Upper lobe of right lung (tissue), 1 donor: ENCODE data around the gene LRP1B. TPM values are rescaled to one million over a fixed set of nuclear protein-coding genes. Genes with fewer than 3 reads are reported as not detected.
A peak's percentile ranks its signal among the peaks of the same experiment; 100 is the strongest.

Experiments used
- ATAC-seq: fragments of 200-7000 bp; cut with Tn5 transposase; one replicate; pipeline ENCODE4 v1.9.1; 2020; ENCODE audit warnings: mild to moderate bottlenecking, moderate library complexity
- DNase-seq: peaks from one replicate; pipeline ENCODE4 v3.0.0-alpha.2; 2020
- H3K27ac ChIP-seq: fragments of 200-600 bp; one replicate; pipeline ENCODE4 v1.8.0; 2022
- H3K27me3 ChIP-seq: fragments of 200-600 bp; one replicate; pipeline ENCODE4 v1.8.0; 2022; ENCODE audit warnings: mild to moderate bottlenecking
- H3K36me3 ChIP-seq: fragments of 200-600 bp; one replicate; pipeline ENCODE4 v1.8.0; 2022
- H3K4me1 ChIP-seq: fragments of 200-600 bp; one replicate; pipeline ENCODE4 v1.8.0; 2022
- H3K4me3 ChIP-seq: fragments of 200-600 bp; one replicate; pipeline ENCODE4 v1.8.0; 2022; ENCODE audit warnings: mild to moderate bottlenecking
- H3K9me3 ChIP-seq: fragments of 200-600 bp; one replicate; pipeline ENCODE4 v1.8.0; 2022
- intact Hi-C: fragments of 100-400 bp; cut with DNase I; formaldehyde crosslinking; loops from one replicate; pipeline ENCODE4 v1.11.0; 2022
- total RNA-seq: library from RNA; stranded (reverse); fragmentation: NEBNext Ultra II Directional; extraction: Animal tissue kit (Norgen Biotek cat#: 25700); gene quantifications from one replicate; pipeline ENCODE4 v1.2.1, GENCODE V29; 2021
- TF ChIP-seq, protein P1 (sequence below): fragments of 200-600 bp; IDR thresholded peaks from one replicate; pipeline ENCODE4 v1.8.0; 2022; ENCODE audit warnings: antibody characterized with exemption
- donor health status: DM: no; HTN: yes; CAD: no; lungs with severe emphysema.

LRP1B gene
- total RNA-seq, 1 donor from 2014 or later = 0.12 TPM

DNA sequence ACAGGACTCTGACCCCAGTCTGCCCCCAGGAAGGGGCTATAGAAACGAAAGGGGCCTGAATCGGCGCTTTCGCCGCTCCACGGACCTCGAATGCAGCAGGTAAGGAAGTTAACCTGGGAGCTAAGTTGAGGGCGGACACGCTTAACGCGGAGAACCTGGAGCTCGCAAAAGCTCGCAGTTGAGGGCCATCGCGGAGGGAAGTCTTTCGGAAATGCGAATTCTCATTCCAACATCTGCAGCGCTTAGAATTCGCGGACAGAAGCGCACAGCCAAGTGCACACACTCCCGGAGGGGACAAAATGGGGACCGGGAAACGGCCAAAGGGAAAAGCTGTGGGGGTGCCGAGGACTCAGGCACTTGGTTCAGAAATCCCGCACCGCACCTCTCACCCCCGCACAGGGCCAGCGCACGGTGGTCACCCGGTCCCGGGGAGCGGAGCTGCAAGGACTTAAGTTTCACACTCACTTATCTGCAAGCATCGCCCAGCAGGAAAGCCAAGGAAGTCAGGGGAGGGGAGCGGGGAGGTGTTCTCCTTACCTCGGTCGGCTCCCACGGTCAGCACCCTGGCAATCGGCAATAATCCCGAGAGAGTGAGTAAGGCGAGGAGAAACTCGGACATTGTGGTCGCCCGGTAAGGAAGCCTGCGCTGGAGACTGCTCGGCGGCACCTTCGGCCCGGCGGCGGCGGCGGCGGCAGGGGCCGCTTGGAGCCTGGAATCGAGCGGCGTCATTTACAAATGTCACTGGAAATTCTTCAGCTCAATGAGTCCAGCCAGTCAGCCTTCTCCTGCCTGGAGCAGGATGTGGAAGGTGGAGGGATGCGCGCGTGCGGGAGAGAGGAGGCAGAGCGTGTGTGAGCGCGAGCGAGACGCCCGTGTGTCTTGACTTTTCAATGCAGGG, 456 bp downstream of the LRP1B start:
- H3K4me1 ChIP-seq = peaks cover 19% of the 10 kb centered on the region
- peak; percentile 82 for DNase-seq
- no peak overlapping the region for H3K27ac ChIP-seq
- no peaks in the 10 kb centered on the region for H3K9me3 ChIP-seq
- intact Hi-C loops = no loop called here
- no peaks in the 10 kb centered on the region for H3K36me3 ChIP-seq
- H3K4me3 ChIP-seq = peak overlapping the region; percentile 46
- TF ChIP-seq, protein P1, sequence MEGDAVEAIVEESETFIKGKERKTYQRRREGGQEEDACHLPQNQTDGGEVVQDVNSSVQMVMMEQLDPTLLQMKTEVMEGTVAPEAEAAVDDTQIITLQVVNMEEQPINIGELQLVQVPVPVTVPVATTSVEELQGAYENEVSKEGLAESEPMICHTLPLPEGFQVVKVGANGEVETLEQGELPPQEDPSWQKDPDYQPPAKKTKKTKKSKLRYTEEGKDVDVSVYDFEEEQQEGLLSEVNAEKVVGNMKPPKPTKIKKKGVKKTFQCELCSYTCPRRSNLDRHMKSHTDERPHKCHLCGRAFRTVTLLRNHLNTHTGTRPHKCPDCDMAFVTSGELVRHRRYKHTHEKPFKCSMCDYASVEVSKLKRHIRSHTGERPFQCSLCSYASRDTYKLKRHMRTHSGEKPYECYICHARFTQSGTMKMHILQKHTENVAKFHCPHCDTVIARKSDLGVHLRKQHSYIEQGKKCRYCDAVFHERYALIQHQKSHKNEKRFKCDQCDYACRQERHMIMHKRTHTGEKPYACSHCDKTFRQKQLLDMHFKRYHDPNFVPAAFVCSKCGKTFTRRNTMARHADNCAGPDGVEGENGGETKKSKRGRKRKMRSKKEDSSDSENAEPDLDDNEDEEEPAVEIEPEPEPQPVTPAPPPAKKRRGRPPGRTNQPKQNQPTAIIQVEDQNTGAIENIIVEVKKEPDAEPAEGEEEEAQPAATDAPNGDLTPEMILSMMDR = no peak
- peak; percentile 88 for ATAC-seq
- H3K27me3 ChIP-seq = peaks cover 35% of the 10 kb centered on the region

DNA sequence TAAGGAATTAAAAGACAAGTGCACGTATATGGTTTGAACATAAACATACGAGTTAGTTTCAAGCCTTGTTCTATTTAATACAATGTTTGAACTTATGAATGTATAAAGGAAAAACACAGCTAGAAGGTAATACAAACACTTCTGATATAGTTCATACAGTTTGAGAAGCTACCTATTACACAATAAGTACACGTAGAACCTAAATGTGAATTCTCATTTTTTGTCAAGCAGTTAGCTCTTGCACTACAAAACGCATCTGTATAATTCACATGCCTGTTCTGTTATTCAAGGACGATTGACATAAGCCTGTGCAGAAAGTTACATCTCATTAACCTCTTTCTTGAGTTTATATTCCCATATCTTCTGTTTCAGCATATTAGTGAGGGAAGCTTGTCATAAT, 2.7 kb downstream of the LRP1B start:
- intact Hi-C loops = no loop called here

DNA sequence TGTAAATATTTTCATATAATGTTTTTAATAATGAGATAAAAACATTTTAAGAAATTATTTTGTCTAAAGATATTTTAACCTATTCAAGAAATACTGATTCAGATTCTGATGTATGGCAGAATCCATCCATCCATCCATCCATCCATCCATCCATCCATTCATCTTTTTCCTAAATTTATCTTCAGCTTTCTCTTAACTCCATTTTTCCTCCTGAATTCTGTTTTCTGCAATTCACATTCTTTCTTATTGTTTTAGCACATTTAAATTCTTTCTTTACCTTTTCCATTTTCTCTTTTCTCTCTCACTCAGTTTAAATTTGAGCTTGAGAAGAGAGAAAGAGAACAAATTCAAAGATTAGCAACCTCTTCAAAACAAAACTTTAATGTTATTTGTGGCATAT, 3.6 kb downstream of the LRP1B start:
- Histone ChIP-seq H3K27me3 (peaks cover 28% of the 10 kb centered on the region), H3K4me1 (peaks cover 19% of the 10 kb centered on the region), H3K9me3 (no peaks in the 10 kb centered on the region), H3K36me3 (no peaks in the 10 kb centered on the region), H3K4me3 (no peak overlapping the region), H3K27ac (no peak overlapping the region)
- TF ChIP-seq, protein P1 = no peak
- intact Hi-C loops = no loop called here
- DNase-seq (no peak), ATAC-seq (no peak)

More for the DNA sequence above, 2.7 kb downstream of the LRP1B start:
- H3K27me3 ChIP-seq = peaks cover 28% of the 10 kb centered on the region
- TF ChIP-seq, protein P1 = no peak
- H3K36me3 ChIP-seq = no peaks in the 10 kb centered on the region
- no peak for ATAC-seq
- no peak overlapping the region for H3K27ac ChIP-seq
- no peaks in the 10 kb centered on the region for H3K9me3 ChIP-seq
- DNase-seq = no peak
- peaks cover 19% of the 10 kb centered on the region for H3K4me1 ChIP-seq
- no peak overlapping the region for H3K4me3 ChIP-seq

DNA sequence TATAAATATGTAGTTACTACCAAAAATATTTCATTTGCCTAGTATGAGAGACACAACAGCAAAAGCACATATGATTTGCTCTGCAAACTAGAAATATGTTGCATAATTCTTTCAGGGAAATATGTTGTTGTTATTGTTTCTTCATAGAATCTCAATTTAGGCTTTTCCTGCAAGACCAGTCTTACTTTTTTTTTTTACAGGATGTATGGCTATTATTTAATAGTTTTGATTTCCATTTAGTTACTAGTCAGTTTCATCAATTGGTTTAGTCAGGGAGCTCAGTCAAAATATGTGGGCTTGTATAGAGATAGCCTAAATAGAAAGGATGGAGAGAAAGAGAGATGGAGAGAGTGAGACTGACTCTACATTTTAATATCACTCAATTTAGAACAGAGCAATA, 6.1 kb downstream of the LRP1B start:
- no peak overlapping the region for H3K27ac ChIP-seq
- H3K9me3 ChIP-seq = no peaks in the 10 kb centered on the region
- TF ChIP-seq, protein P1 = no peak
- intact Hi-C loops = no loop called here
- H3K27me3 ChIP-seq = peaks cover 12% of the 10 kb centered on the region
- no peak for ATAC-seq
- no peak overlapping the region for H3K4me3 ChIP-seq
- H3K36me3 ChIP-seq = no peaks in the 10 kb centered on the region
- H3K4me1 ChIP-seq = peaks cover 1% of the 10 kb centered on the region
- no peak for DNase-seq

DNA sequence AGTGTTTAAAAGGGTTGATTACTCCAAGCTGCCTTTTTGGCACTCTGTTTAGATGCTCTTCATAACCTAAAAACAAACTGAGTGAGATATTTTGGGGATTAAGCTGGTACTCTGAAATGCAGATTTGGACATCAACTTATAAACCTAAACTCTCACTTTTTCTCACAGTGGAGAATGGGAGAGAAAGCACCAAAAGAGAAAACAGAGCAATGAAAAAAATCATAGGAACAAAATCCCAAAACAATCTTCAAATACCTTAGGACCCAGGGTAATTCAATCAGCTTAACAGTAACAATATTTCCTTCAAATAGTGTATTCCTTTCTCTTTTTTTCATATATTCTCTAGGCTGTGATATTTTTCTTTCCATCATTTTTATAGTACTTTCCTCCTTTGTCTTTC, 11.5 kb downstream of the LRP1B start:
- H3K4me1 ChIP-seq = no peaks in the 10 kb centered on the region
- intact Hi-C loops = no loop called here
- no peaks in the 10 kb centered on the region for H3K36me3 ChIP-seq
- no peak overlapping the region for H3K27ac ChIP-seq
- no peaks in the 10 kb centered on the region for H3K9me3 ChIP-seq
- ATAC-seq (no peak), DNase-seq (no peak)
- H3K4me3 ChIP-seq = no peak overlapping the region
- TF ChIP-seq, protein P1 = no peak
- H3K27me3 ChIP-seq = no peaks in the 10 kb centered on the region
